HCT116 (cell line): ENCODE results near the gene MYO1G. TPM values are rescaled to one million over a fixed set of nuclear protein-coding genes. Genes with fewer than 3 reads are reported as not detected.

ENCODE experiments used
- ATAC-seq: fragments of 200-7000 bp; cut with Tn5 transposase; 2 replicates; pipeline ENCODE4 v1.9.1; 2020; ENCODE audit warnings: mild to moderate bottlenecking, moderate library complexity
- BruUV-seq: library from RNA; stranded (reverse); fragments of 400-500 nt; replicated peaks from 2 replicates; lab custom pipeline; 2021; lab: Mats Ljungman, UMichigan
- CTCF ChIA-PET: fragments of 300-600 bp; sonication (Branson Sonifier 250); formaldehyde crosslinking; loops from one replicate; lab custom pipeline; 2021; ENCODE audit warnings: antibody characterized with exemption; lab: Charles Lee
- POLR2A ChIA-PET: fragments of 300-600, 350-600 bp; sonication (Branson Sonifier 250); formaldehyde crosslinking; loops from one replicate; lab custom pipeline; 2021; ENCODE audit warnings: antibody characterized with exemption; lab: Charles Lee
- RAD21 ChIA-PET, 2 experiments: fragments of 300-600 bp; sonication (Branson Sonifier 250); formaldehyde crosslinking; loops; one replicate each; lab custom pipeline; 2023; ENCODE audit warnings: low total read pairs in 2 of 2; ENCODE audit not compliant: uncharacterized antibody in 2 of 2, unreplicated experiment in 2 of 2, low non-redundant PET in 1 of 2; lab: Charles Lee
- DNase-seq: peaks from one replicate; pipeline ENCODE4 v3.0.0-alpha.2; 2010; ENCODE audit warnings: low read depth, low spot score
- H2AFZ ChIP-seq: fragments of 200-600 bp; shearing (Covaris generic), sonication (generic); 2 replicates; pipeline ENCODE4 v1.6.1; 2017; ENCODE audit warnings: low read depth, mixed run types, mixed read lengths, antibody characterized with exemption, low read length; ENCODE audit not compliant: poor library complexity, severe bottlenecking
- H3K27ac ChIP-seq: 2 replicates; pipeline ENCODE4 v1.5.1; 2012; ENCODE audit warnings: low read depth, low read length
- H3K27me3 ChIP-seq: fragments of 200-600 bp; sonication (generic); 2 replicates; pipeline ENCODE4 v1.6.1; 2016; ENCODE audit warnings: mixed run types, low read length, mixed read lengths; ENCODE audit not compliant: insufficient read depth
- H3K36me3 ChIP-seq, 2 experiments: fragments of 200-500 bp in 1 of 2; fragments of 200-600 bp in 1 of 2; sonication (Bioruptor generic) in 1 of 2; sonication (generic) in 1 of 2; 2 replicates each; pipeline versions ENCODE4 v1.5.1 to v1.6.1; 2014 to 2016; ENCODE audit warnings: low read length in 2 of 2, inconsistent platforms in 1 of 2, mixed read lengths in 1 of 2, mixed run types in 1 of 2; ENCODE audit not compliant: insufficient read depth in 2 of 2, control insufficient read depth in 1 of 2
- H3K4me1 ChIP-seq, 2 experiments: fragments of 200-600 bp in 1 of 2; sonication (generic) in 1 of 2; 2 replicates each; pipeline versions ENCODE4 v1.5.1 to v1.6.1; 2012 to 2017; ENCODE audit warnings: low read length in 2 of 2, inconsistent platforms in 1 of 2, mild to moderate bottlenecking in 1 of 2, mixed read lengths in 1 of 2, mixed run types in 1 of 2, moderate library complexity in 1 of 2; ENCODE audit not compliant: insufficient read depth in 2 of 2, control insufficient read depth in 1 of 2
- H3K4me2 ChIP-seq: fragments of 200-600 bp; sonication (generic); 2 replicates; pipeline ENCODE4 v1.6.1; 2017; ENCODE audit warnings: mixed run types, low read length, mixed read lengths
- H3K4me3 ChIP-seq, 2 experiments: fragments of 200-600 bp in 1 of 2; sonication (generic) in 1 of 2; replicated peaks in 1 of 2; 2 replicates each; pipeline ENCODE4 v1.5.1; 2011 to 2016; ENCODE audit warnings: low read length in 2 of 2, control low read depth in 1 of 2, low read depth in 1 of 2, mild to moderate bottlenecking in 1 of 2, mixed read lengths in 1 of 2, mixed run types in 1 of 2
- H3K79me2 ChIP-seq: fragments of 200-600 bp; sonication (generic); 2 replicates; pipeline ENCODE4 v1.6.1; 2017; ENCODE audit warnings: mild to moderate bottlenecking, mixed run types, low read length, moderate library complexity, mixed read lengths; ENCODE audit not compliant: insufficient read depth
- H3K9ac ChIP-seq: fragments of 200-600 bp; sonication (generic); 2 replicates; pipeline ENCODE4 v1.6.1; 2016; ENCODE audit warnings: low read length, mixed read lengths
- H3K9me2 ChIP-seq: fragments of 200-600 bp; sonication (generic), shearing (Covaris generic); 2 replicates; pipeline ENCODE4 v1.6.1; 2017; ENCODE audit warnings: mixed run types, mild to moderate bottlenecking, moderate library complexity; ENCODE audit not compliant: insufficient read depth
- H3K9me3 ChIP-seq, 2 experiments: fragments of 200-500 bp in 1 of 2; fragments of 200-600 bp in 1 of 2; sonication (Bioruptor generic) in 1 of 2; sonication (generic) in 1 of 2; 2 replicates each; pipeline ENCODE4 v1.6.1; 2014 to 2017; ENCODE audit warnings: low read length in 2 of 2, mixed read lengths in 2 of 2, inconsistent platforms in 1 of 2, low read depth in 1 of 2, mild to moderate bottlenecking in 1 of 2, mixed run types in 1 of 2, moderate library complexity in 1 of 2; ENCODE audit not compliant: control insufficient read depth in 1 of 2, insufficient read depth in 1 of 2
- H4K20me1 ChIP-seq: fragments of 200-600 bp; sonication (generic), shearing (Covaris generic); 2 replicates; pipeline ENCODE4 v1.6.1; 2017; ENCODE audit warnings: mixed run types, mild to moderate bottlenecking, moderate library complexity; ENCODE audit not compliant: insufficient read depth
- CBX3 ChIP-seq: IDR thresholded peaks from 2 replicates; pipeline ENCODE4 v1.6.1; 2012; ENCODE audit warnings: low read depth
- CEBPB ChIP-seq: IDR thresholded peaks from 2 replicates; pipeline ENCODE4 v1.6.1; 2012; ENCODE audit warnings: low read depth
- CTCF ChIP-seq, 3 experiments: fragments of 200-600 bp in 1 of 3; sonication (generic) in 1 of 3; IDR thresholded peaks in 2 of 3; conservative IDR thresholded peaks in 1 of 3; 2 replicates each; pipeline ENCODE4 v1.5.1; 2012 to 2017; ENCODE audit warnings: low read depth in 2 of 3, low read length in 2 of 3, antibody characterized with exemption in 1 of 3, borderline replicate concordance in 1 of 3, control low read depth in 1 of 3, mild to moderate bottlenecking in 1 of 3, mixed read lengths in 1 of 3, mixed run types in 1 of 3, moderate library complexity in 1 of 3; ENCODE audit not compliant: insufficient read depth in 1 of 3
- EZH2 ChIP-seq: fragments of 200-600 bp; sonication (generic); IDR thresholded peaks from 2 replicates; pipeline ENCODE4 v1.6.1; 2017; ENCODE audit warnings: antibody characterized with exemption, mixed run types
- FOSL1 ChIP-seq: IDR thresholded peaks from 2 replicates; pipeline ENCODE4 v1.6.1; 2012; ENCODE audit warnings: low read depth
- MAX ChIP-seq: IDR thresholded peaks from 2 replicates; pipeline ENCODE4 v1.6.1; 2012
- SIN3A ChIP-seq: IDR thresholded peaks from 2 replicates; pipeline ENCODE4 v1.6.1; 2012; ENCODE audit warnings: low read depth
- TCF7L2 ChIP-seq: IDR thresholded peaks from 2 replicates; pipeline ENCODE4 v1.7.0; 2011; ENCODE audit warnings: borderline replicate concordance, inconsistent platforms; ENCODE audit not compliant: insufficient read depth, insufficient read length; ENCODE audit errors: extremely low read depth
- YY1 ChIP-seq: IDR thresholded peaks from 2 replicates; pipeline ENCODE4 v1.6.1; 2011; ENCODE audit warnings: low read length, low read depth, moderate library complexity, mild to moderate bottlenecking; ENCODE audit not compliant: insufficient replicate concordance; ENCODE audit errors: extremely low read depth
- ZBTB33 ChIP-seq: IDR thresholded peaks from 2 replicates; pipeline ENCODE4 v1.6.1; 2011; ENCODE audit warnings: mild to moderate bottlenecking, low read length, moderate library complexity; ENCODE audit not compliant: insufficient replicate concordance; ENCODE audit errors: extremely low read depth
- ZNF274 ChIP-seq: fragments of 200-500 bp; sonication (Bioruptor generic); IDR thresholded peaks from 2 replicates; pipeline ENCODE4 v1.6.1; 2014; ENCODE audit warnings: mild to moderate bottlenecking, low read depth, low read length, inconsistent platforms
- intact Hi-C: fragments of 100-400 bp; cut with micrococcal nuclease; formaldehyde crosslinking; loops from 2 replicates; pipeline ENCODE4 v1.10.0; 2022
- total RNA-seq: library from RNA; stranded (reverse); gene quantifications from one replicate; pipeline ENCODE4 v1.2.1, GENCODE V29; 2021; ENCODE audit not compliant: unreplicated experiment

The MYO1G gene
- total RNA-seq, 1 experiment from 2014 or later, result 0.74 TPM

GRCh38 chr7:45024126-45024744 is 45.4 kb upstream of the MYO1G start:
- intact Hi-C loops, result no loop called here
- Histone ChIP-seq H3K4me1 (no peaks in the 10 kb centered on the region), H4K20me1 (no peaks in the 10 kb centered on the region), H2AFZ (no peak overlapping the region), H3K27me3 (no peaks in the 10 kb centered on the region), H3K9me2 (no peaks in the 10 kb centered on the region), H3K36me3 (no peaks in the 10 kb centered on the region), H3K9ac (no peak overlapping the region), H3K9me3 (0 out of 4 replicates have a peak, but pooled peaks cover 0 to 3% of the 10 kb centered on the region in 2 experiments), H3K79me2 (peaks cover 33% of the 10 kb centered on the region; the same call in 1 of the 2 replicates), H3K4me3 (no peak overlapping the region), H3K27ac (no peak overlapping the region), H3K4me2 (no peak overlapping the region)
- ChIA-PET RAD21 (no interaction called here), CTCF (no interaction called here), POLR2A (no interaction called here)
- DNase-seq (no peak), ATAC-seq (no peak)
- TF ChIP-seq CBX3 (no peak), SIN3A (no peak), MAX (no peak), YY1 (no peak)
- no TSS peak for BruUV-seq

- ChIA-PET CTCF (no interaction called here), RAD21 (no interaction called here), POLR2A (no interaction called here)
- Histone ChIP-seq H3K79me2 (peaks cover 34% of the 10 kb centered on the region), H3K27ac (no peak overlapping the region), H3K4me2 (no peak overlapping the region), H3K4me3 (no peak overlapping the region), H3K36me3 (no peaks in the 10 kb centered on the region), H3K9me2 (no peaks in the 10 kb centered on the region), H4K20me1 (no peaks in the 10 kb centered on the region), H3K4me1 (no peaks in the 10 kb centered on the region), H3K9ac (no peak overlapping the region), H2AFZ (no peak overlapping the region), H3K9me3 (peaks cover 0 to 8% of the 10 kb centered on the region in 2 experiments; a peak in 1 of 4 replicates), H3K27me3 (no peaks in the 10 kb centered on the region)
- no peak for ATAC-seq
- DNase-seq, result no peak
- BruUV-seq, result no TSS peak
- intact Hi-C loops, result no loop called here
- TF ChIP-seq EZH2 (no peak), FOSL1 (no peak), ZNF274 (no peak), CTCF (IDR thresholded peaks at IDR 0.05 in 2 of 3, conservative IDR thresholded peaks at IDR 0.05 in 1 of 3; ENCODE audit: borderline replicate concordance in 1 of 3, insufficient read depth in 1 of 3, low read depth in 2 of 3, low read length in 2 of 3) (no peak), TCF7L2 (no peak), ZBTB33 (no peak), CEBPB (no peak)
Measured at GRCh38 chr7:45021604-45022296, 42.9 kb upstream of the MYO1G start.
